OCI-LY3 (cell line): ENCODE data around the gene KRT9.
"Not testable (repeated sequence)": the region's sequence is repeated elsewhere in the genome, so short reads cannot be mapped to it uniquely, and the experiment has no call there.

Source experiments
- H2AFZ ChIP-seq: fragments of 200-600, 300-600 bp; shearing (Covaris generic); 2 replicates; pipeline ENCODE4 v1.6.0; 2014; ENCODE audit warnings: antibody characterized with exemption, low read depth, low read length
- H3K27ac ChIP-seq: fragments of 200-600, 300-600 bp; sonication (generic); 2 replicates; pipeline ENCODE4 v1.5.1; 2014; ENCODE audit warnings: mild to moderate bottlenecking, low read length, moderate library complexity, mixed read lengths
- H3K27me3 ChIP-seq: fragments of 200-600, 300-600 bp; sonication (generic); 2 replicates; pipeline ENCODE4 v1.6.1; 2014; ENCODE audit warnings: low read depth, low read length, mixed read lengths
- H3K36me3 ChIP-seq: fragments of 200-600, 300-600 bp; sonication (generic); replicated peaks from 2 replicates; pipeline ENCODE3; 2014; ENCODE audit warnings: low read depth, low read length, mixed read lengths
- H3K4me1 ChIP-seq: fragments of 300-600, 200-600 bp; sonication (generic); 2 replicates; pipeline ENCODE4 v1.6.1; 2014; ENCODE audit warnings: low read length, mixed read lengths
- H3K4me2 ChIP-seq: fragments of 200-600, 300-600 bp; sonication (generic); 2 replicates; pipeline ENCODE4 v1.6.1; 2014; ENCODE audit warnings: low read length, mixed read lengths
- H3K4me3 ChIP-seq: fragments of 300-600, 200-600 bp; sonication (generic); 2 replicates; pipeline ENCODE4 v1.5.1; 2014; ENCODE audit warnings: antibody characterized with exemption, mild to moderate bottlenecking, low read length, moderate library complexity
- H3K79me2 ChIP-seq: fragments of 300-600, 200-600 bp; shearing (Covaris generic); 2 replicates; pipeline ENCODE4 v1.6.1; 2014; ENCODE audit warnings: mild to moderate bottlenecking, low read length, mixed read lengths
- H3K9ac ChIP-seq: fragments of 300-600, 200-600 bp; shearing (Covaris generic); 2 replicates; pipeline ENCODE4 v1.6.0; 2014; ENCODE audit warnings: mild to moderate bottlenecking, low read length, moderate library complexity
- H3K9me3 ChIP-seq: fragments of 200-600, 300-600 bp; shearing (Covaris generic); 2 replicates; pipeline ENCODE4 v1.6.1; 2014; ENCODE audit warnings: low read length, mixed read lengths; ENCODE audit not compliant: insufficient read depth
- H4K20me1 ChIP-seq: fragments of 200-600, 300-600 bp; sonication (generic); 2 replicates; pipeline ENCODE4 v1.6.1; 2016; ENCODE audit warnings: low read length, mixed read lengths; ENCODE audit not compliant: insufficient read depth
- CTCF ChIP-seq: fragments of 200-600, 300-600 bp; sonication (generic); IDR thresholded peaks from 2 replicates; pipeline ENCODE4 v1.5.1; 2014; ENCODE audit warnings: antibody characterized with exemption, low read length, low read depth
- EZH2phosphoT487 ChIP-seq: fragments of 200-600 bp; shearing (Covaris generic); IDR thresholded peaks from 2 replicates; pipeline ENCODE4 v1.6.1; 2018; ENCODE audit warnings: antibody characterized with exemption, mixed run types, low read depth

Gene KRT9, protein sequence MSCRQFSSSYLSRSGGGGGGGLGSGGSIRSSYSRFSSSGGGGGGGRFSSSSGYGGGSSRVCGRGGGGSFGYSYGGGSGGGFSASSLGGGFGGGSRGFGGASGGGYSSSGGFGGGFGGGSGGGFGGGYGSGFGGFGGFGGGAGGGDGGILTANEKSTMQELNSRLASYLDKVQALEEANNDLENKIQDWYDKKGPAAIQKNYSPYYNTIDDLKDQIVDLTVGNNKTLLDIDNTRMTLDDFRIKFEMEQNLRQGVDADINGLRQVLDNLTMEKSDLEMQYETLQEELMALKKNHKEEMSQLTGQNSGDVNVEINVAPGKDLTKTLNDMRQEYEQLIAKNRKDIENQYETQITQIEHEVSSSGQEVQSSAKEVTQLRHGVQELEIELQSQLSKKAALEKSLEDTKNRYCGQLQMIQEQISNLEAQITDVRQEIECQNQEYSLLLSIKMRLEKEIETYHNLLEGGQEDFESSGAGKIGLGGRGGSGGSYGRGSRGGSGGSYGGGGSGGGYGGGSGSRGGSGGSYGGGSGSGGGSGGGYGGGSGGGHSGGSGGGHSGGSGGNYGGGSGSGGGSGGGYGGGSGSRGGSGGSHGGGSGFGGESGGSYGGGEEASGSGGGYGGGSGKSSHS

DNA sequence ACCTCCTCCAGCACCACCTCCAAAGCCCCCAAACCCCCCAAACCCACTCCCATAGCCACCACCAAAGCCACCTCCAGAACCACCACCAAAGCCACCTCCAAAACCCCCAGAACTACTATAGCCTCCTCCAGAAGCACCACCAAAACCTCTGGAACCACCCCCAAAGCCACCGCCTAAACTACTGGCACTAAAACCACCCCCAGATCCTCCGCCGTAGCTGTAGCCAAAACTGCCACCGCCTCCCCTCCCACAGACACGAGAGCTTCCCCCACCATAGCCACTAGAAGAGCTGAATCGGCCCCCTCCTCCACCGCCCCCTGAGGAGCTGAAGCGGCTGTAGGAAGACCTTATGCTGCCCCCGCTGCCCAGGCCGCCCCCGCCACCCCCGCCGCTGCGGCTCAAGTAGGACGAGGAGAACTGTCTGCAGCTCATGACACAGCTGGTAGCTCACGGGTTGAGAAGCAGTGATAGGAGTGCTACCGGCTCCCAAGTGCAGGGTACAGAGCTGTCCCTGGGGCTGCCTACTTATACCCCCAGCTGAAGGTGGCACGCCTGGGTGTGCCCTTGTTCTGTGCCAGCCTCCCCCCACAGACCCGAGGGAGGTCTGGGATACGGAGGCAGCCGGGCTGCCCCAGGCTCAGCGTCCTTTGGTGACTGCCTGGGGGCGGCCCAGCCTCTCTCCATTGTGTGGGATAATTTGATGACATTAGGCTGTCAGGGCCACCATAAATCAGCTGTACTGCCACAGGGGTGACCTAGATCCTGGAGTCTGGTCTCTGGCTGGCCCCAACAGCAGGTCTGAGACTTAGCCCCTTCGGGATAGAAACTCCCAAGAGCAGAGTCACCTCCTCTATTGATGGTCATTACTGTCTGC is at the start of gene KRT9:
TSS of gene KRT9 (minus strand) at position 499 of the 874 bp plus-strand sequence. CDS start at position 432, 67 bp downstream.
- no peaks in the 10 kb centered on the region for H3K4me1 ChIP-seq

DNA sequence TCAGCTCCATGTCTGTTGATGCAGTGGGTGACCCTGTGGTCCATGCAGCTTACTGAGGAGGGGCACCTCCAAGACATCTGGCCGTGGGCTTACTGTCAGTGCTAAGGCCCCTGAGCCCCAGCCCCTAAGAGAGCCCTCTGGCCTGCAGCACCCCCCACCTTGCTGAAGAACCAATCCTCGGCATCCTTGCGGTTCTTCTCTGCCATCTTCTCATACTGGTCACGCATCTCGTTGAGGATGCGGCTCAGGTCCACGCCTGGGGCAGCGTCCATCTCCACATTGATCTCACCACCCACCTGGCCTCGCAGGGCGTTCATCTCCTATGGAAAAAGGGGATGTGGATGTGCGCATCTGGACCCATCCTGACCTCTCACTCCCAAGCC is 49.6 kb upstream of the KRT9 start:
- H3K4me1 ChIP-seq, H3K4me3 ChIP-seq, H3K9me3 ChIP-seq, H3K4me2 ChIP-seq, H3K9ac ChIP-seq, H3K79me2 ChIP-seq, H4K20me1 ChIP-seq, H3K27ac ChIP-seq, H3K36me3 ChIP-seq, H2AFZ ChIP-seq: not testable (repeated sequence)
- H3K27me3 ChIP-seq = peaks cover 13% of the 10 kb centered on the region; the same call in 1 of the 2 replicates

More for the DNA sequence above, at the start of gene KRT9:
- Histone ChIP-seq H3K9ac (no peak within 1 kb of the TSS), H3K4me2 (no peak within 1 kb of the TSS), H3K27me3 (peaks cover 35% of the 10 kb centered on the region), H3K79me2 (no peaks in the 10 kb centered on the region), H4K20me1 (no peaks in the 10 kb centered on the region), H3K9me3 (no peaks in the 10 kb centered on the region), H3K27ac (no peak within 1 kb of the TSS), H3K4me3 (no peak within 1 kb of the TSS), H3K36me3 (no peaks in the 10 kb centered on the region), H2AFZ (no peak within 1 kb of the TSS)
- TF ChIP-seq CTCF = no peak
- no peak for TF ChIP-seq EZH2phosphoT487

- no peaks in the 10 kb centered on the region for H4K20me1 ChIP-seq
- no peak for TF ChIP-seq CTCF
- TF ChIP-seq EZH2phosphoT487 = no peak
- H3K27ac ChIP-seq = no peak overlapping the region
- no peak overlapping the region for H3K4me3 ChIP-seq
- no peaks in the 10 kb centered on the region for H3K79me2 ChIP-seq
- no peaks in the 10 kb centered on the region for H3K36me3 ChIP-seq
- no peaks in the 10 kb centered on the region for H3K9me3 ChIP-seq
- no peaks in the 10 kb centered on the region for H3K4me1 ChIP-seq
- H2AFZ ChIP-seq = no peak overlapping the region
- H3K4me2 ChIP-seq = no peak overlapping the region
- peaks cover 13% of the 10 kb centered on the region; the same call in 1 of the 2 replicates for H3K27me3 ChIP-seq
- H3K9ac ChIP-seq = no peak overlapping the region
Measured at GRCh38 chr17:41620583-41621434, 49.0 kb upstream of the KRT9 start.

- H3K4me1 ChIP-seq, H3K4me3 ChIP-seq, H3K4me2 ChIP-seq, H3K9ac ChIP-seq, H3K36me3 ChIP-seq, H3K27ac ChIP-seq, H4K20me1 ChIP-seq, H2AFZ ChIP-seq, H3K9me3 ChIP-seq, H3K79me2 ChIP-seq: not testable (repeated sequence)
- peaks cover 16% of the 10 kb centered on the region; the same call in 1 of the 2 replicates for H3K27me3 ChIP-seq
Measured at GRCh38 chr17:41619927-41620582, 48.2 kb upstream of the KRT9 start.
